Gastroesophageal sphincter (tissue), 4 donors: ENCODE data around the gene CAMSAP1. TPM values are rescaled to one million over a fixed set of nuclear protein-coding genes. Genes with fewer than 3 reads are reported as not detected.

Experiments used
- ATAC-seq: fragments of 150-250 bp; one replicate; pipeline ENCODE4 v1.9.1; 2016; ENCODE audit warnings: mild to moderate bottlenecking, moderate library complexity
- H3K27ac ChIP-seq, 4 donors: fragments of 200-600 bp; sonication (generic) in 3 of 4; 1 replicate in 3 of 4; 2 replicates in 1 of 4; pipeline ENCODE4 v1.5.1; 2016 to 2019
- H3K27me3 ChIP-seq: fragments of 200-600 bp; sonication (generic); one replicate; pipeline ENCODE4 v1.5.1; 2019
- H3K36me3 ChIP-seq, 2 donors: fragments of 200-600 bp; sonication (generic); one replicate each; pipeline ENCODE4 v1.5.1; 2019; ENCODE audit warnings: control low read depth in 1 of 2
- H3K4me1 ChIP-seq, 3 donors: fragments of 200-600 bp; sonication (generic); 1 replicate in 2 of 3; 2 replicates in 1 of 3; pipeline ENCODE4 v1.5.1; 2016 to 2019; ENCODE audit warnings: control low read depth in 2 of 3
- H3K4me3 ChIP-seq, 2 donors: fragments of 200-600 bp; sonication (generic); one replicate each; pipeline ENCODE4 v1.5.1; 2019; ENCODE audit warnings: mild to moderate bottlenecking in 1 of 2, moderate library complexity in 1 of 2
- H3K9me3 ChIP-seq, 3 donors: fragments of 200-600 bp; sonication (generic); one replicate each; pipeline ENCODE4 v1.5.1; 2017 to 2019; ENCODE audit warnings: control low read depth in 2 of 3
- CTCF ChIP-seq, 4 experiments: fragments of 200-600 bp in 2 of 4; fragments of 450-650 bp in 2 of 4; sonication (generic) in 1 of 4; IDR thresholded peaks; one replicate each; pipeline ENCODE4 v1.5.1; 2017 to 2019; ENCODE audit warnings: antibody characterized with exemption in 4 of 4, mild to moderate bottlenecking in 2 of 4, moderate library complexity in 2 of 4
- EP300 ChIP-seq: sonication (generic); formaldehyde crosslinking; IDR thresholded peaks from one replicate; pipeline ENCODE4 v1.6.1; 2017; ENCODE audit warnings: antibody characterized with exemption, mild to moderate bottlenecking
- POLR2A ChIP-seq, 2 donors: fragments of 450-650 bp; IDR thresholded peaks; one replicate each; pipeline ENCODE4 v1.6.1; 2017; ENCODE audit warnings: antibody characterized with exemption in 2 of 2, mild to moderate bottlenecking in 2 of 2, moderate library complexity in 1 of 2
- POLR2AphosphoS5 ChIP-seq: sonication (generic); formaldehyde crosslinking; IDR thresholded peaks from one replicate; pipeline ENCODE4 v1.6.1; 2017; ENCODE audit warnings: antibody characterized with exemption
- WGBS, 2 donors: methylation state at CpG; one replicate each; pipeline ENCODE4 v1.1.5; 2018; ENCODE audit warnings: low coverage in 1 of 2; 5-methylcytosine and 5-hydroxymethylcytosine counted together
- total RNA-seq, 4 donors: library from RNA; depleted of rRNA; stranded (reverse); fragments of >200 nt; gene quantifications; one replicate each; pipeline ENCODE4 v1.1.0, GENCODE V29; 2016

CAMSAP1 gene
- total RNA-seq, 4 donors from 2014 or later = 27.5 to 49.2 (median 28.2) TPM

DNA sequence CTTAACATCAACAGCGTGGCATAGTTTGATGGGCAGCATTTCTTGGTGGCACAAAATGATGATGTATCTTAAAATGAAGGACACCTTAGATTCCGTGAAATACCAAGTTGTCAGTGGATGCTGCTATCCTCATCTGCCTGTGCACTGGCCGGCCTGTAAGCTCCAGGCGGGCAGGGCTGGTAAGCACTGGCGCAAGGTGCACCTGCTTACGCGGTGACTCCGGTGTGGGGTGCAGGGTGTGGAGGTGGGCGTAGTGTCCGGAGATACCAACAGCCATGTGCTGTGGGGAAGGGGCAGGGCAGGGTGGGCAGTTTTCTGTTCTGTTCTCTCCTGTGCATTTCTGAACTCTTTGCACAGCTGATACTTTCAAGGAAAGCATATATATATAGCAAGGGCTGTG lies 103.9 kb downstream of the CAMSAP1 start:
- Histone ChIP-seq H3K9me3 (no peaks in the 10 kb centered on the region), H3K36me3 (peaks cover 0 to 17% of the 10 kb centered on the region in 2 donors), H3K27me3 (no peaks in the 10 kb centered on the region), H3K4me1 (peaks cover 0 to 4% (median 0%) of the 10 kb centered on the region in 3 donors), H3K27ac (no peak overlapping the region), H3K4me3 (no peak overlapping the region)
- WGBS, 2 donors = no CpG with 5 or more reads among the region's 10 CpGs
- ATAC-seq = no peak
- no peak for TF ChIP-seq POLR2AphosphoS5
- TF ChIP-seq CTCF (IDR thresholded peaks at IDR 0.05) = no peak
- no peak for TF ChIP-seq POLR2A (IDR thresholded peaks at IDR 0.05)

DNA sequence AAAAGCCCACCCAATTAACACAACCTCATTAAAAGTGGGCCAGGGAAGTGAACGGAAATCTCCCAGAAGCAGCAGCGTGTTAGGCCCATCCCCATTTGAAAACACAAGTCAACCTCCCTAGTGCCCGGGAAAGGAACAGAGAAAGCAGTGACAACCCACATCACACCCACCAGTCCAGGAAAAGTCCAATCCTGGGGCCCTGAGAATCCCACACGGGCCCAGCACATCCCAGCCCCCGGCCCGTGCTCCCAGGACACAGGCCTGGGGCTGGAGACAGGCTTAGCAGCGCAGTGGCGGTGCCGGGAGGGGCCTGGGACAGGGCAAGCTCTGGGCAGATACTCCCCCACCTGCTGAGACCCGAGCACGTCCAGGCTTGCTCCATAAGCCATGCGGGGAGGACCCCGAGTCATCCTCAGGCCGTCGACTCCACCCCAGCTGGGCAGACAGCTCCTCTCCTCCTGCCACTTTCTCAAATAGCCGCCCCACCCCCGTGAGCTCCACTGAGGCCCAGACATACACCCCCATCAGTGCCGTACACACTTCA lies 104.4 kb downstream of the CAMSAP1 start:
- no peak overlapping the region for H3K27ac ChIP-seq
- TF ChIP-seq CTCF (IDR thresholded peaks at IDR 0.05) = no peak
- TF ChIP-seq POLR2A (IDR thresholded peaks at IDR 0.05) = no peak
- TF ChIP-seq EP300 = no peak
- TF ChIP-seq POLR2AphosphoS5 = no peak
- peaks cover 0 to 12% of the 10 kb centered on the region in 2 donors for H3K36me3 ChIP-seq
- no peaks in the 10 kb centered on the region for H3K27me3 ChIP-seq
- 62 to 68% methylated on average over 3 to 8 of the region's 18 CpGs for WGBS, 2 donors
- no peak overlapping the region for H3K4me3 ChIP-seq
- H3K4me1 ChIP-seq = peaks cover 0 to 9% (median 0%) of the 10 kb centered on the region in 3 donors
- no peak for ATAC-seq
- H3K9me3 ChIP-seq = no peaks in the 10 kb centered on the region

- H3K36me3 ChIP-seq = peaks cover 0 to 5% of the 10 kb centered on the region in 2 donors
- no peak for ATAC-seq
- no peaks in the 10 kb centered on the region for H3K27me3 ChIP-seq
- 90 to 100% methylated on average over 2 to 6 of the region's 6 CpGs for WGBS, 2 donors
- H3K27ac ChIP-seq = no peak overlapping the region
- TF ChIP-seq POLR2AphosphoS5 = no peak
- TF ChIP-seq EP300 = no peak
- TF ChIP-seq CTCF (IDR thresholded peaks at IDR 0.05) = no peak
- no peak for TF ChIP-seq POLR2A (IDR thresholded peaks at IDR 0.05)
- H3K9me3 ChIP-seq = no peaks in the 10 kb centered on the region
- H3K4me1 ChIP-seq = peaks cover 0 to 20% (median 0%) of the 10 kb centered on the region in 3 donors
- H3K4me3 ChIP-seq = no peak overlapping the region
These were observed 106.3 kb downstream of the CAMSAP1 start for GRCh38 chr9:135801070-135801469.

- peaks cover 0 to 16% (median 0%) of the 10 kb centered on the region in 3 donors for H3K4me1 ChIP-seq
- peaks cover 0 to 5% of the 10 kb centered on the region in 2 donors for H3K36me3 ChIP-seq
- no peaks in the 10 kb centered on the region for H3K9me3 ChIP-seq
- H3K27me3 ChIP-seq = no peaks in the 10 kb centered on the region
- no peak overlapping the region for H3K4me3 ChIP-seq
- ATAC-seq = no peak
- TF ChIP-seq EP300 (no peak), CTCF (IDR thresholded peaks at IDR 0.05) (no peak), POLR2A (IDR thresholded peaks at IDR 0.05) (no peak), POLR2AphosphoS5 (no peak)
- H3K27ac ChIP-seq = no peak overlapping the region
- WGBS, 2 donors = 81 to 90% methylated on average over 2 to 3 of the region's 13 CpGs
These were observed 108.1 kb downstream of the CAMSAP1 start for GRCh38 chr9:135799261-135799660.

DNA sequence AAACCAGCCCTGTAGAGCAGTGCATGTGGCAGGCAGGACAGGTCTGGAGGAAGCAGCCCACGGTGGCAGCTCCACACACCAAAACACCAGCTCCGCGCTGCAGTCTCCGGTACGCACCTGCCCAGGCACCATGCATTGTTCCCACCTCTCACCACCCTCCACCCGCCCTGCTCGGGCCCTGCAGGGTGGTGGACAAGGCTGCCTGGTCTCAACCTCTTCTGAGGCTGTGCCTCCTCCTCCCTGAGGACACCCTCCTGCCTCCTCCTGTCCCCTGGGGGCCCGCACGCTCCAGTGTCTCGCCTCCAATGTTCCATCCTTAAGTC lies 109.1 kb downstream of the CAMSAP1 start:
- peaks cover 0 to 16% (median 0%) of the 10 kb centered on the region in 3 donors for H3K4me1 ChIP-seq
- H3K9me3 ChIP-seq = no peaks in the 10 kb centered on the region
- H3K4me3 ChIP-seq = no peak overlapping the region
- H3K27me3 ChIP-seq = no peaks in the 10 kb centered on the region
- WGBS, 2 donors = 60 to 81% methylated on average over 3 to 5 of the region's 10 CpGs
- ATAC-seq = no peak
- no peak for TF ChIP-seq CTCF (IDR thresholded peaks at IDR 0.05)
- no peak for TF ChIP-seq POLR2AphosphoS5
- TF ChIP-seq EP300 = no peak
- no peak for TF ChIP-seq POLR2A (IDR thresholded peaks at IDR 0.05)
- peaks cover 0 to 5% of the 10 kb centered on the region in 2 donors for H3K36me3 ChIP-seq
- no peak overlapping the region for H3K27ac ChIP-seq
